Chondrocyte (in vitro differentiated cells): ENCODE measurements around the gene PTGES3. TPM values are rescaled to one million over a fixed set of nuclear protein-coding genes. Genes with fewer than 3 reads are reported as not detected.

ENCODE experiments used
- DNase-seq: peaks from one replicate; pipeline ENCODE4 v3.0.0; 2021; ENCODE audit warnings: mixed read lengths, low spot score
- H3K27ac Mint-ChIP-seq: one replicate; pipeline ENCODE4 v1.8.0; 2021; ENCODE audit warnings: mild to moderate bottlenecking, moderate library complexity, mixed read lengths; ENCODE audit not compliant: unreplicated experiment
- H3K27me3 Mint-ChIP-seq: 2 replicates; pipeline ENCODE4 v1.8.0; 2021; ENCODE audit warnings: low read depth, mixed read lengths
- H3K36me3 Mint-ChIP-seq: 2 replicates; pipeline ENCODE4 v1.8.0; 2021; ENCODE audit warnings: low read depth, mixed read lengths
- H3K4me1 Mint-ChIP-seq: 2 replicates; pipeline ENCODE4 v1.8.0; 2021; ENCODE audit warnings: low read depth, mild to moderate bottlenecking, mixed read lengths
- H3K4me3 Mint-ChIP-seq: one replicate; pipeline ENCODE4 v1.8.0; 2021; ENCODE audit warnings: mild to moderate bottlenecking, moderate library complexity, mixed read lengths; ENCODE audit not compliant: unreplicated experiment
- H3K9me3 Mint-ChIP-seq: 2 replicates; pipeline ENCODE4 v1.8.0; 2021; ENCODE audit warnings: low read depth, mixed read lengths
- CTCF ChIP-seq: fragments of 200-600 bp; sonication (generic); IDR thresholded peaks from 2 replicates; pipeline ENCODE4 v1.5.0; 2021; ENCODE audit warnings: antibody characterized with exemption, mild to moderate bottlenecking, moderate library complexity
- total RNA-seq: library from RNA; stranded (reverse); gene quantifications from 3 replicates; pipeline ENCODE4 v1.2.1, GENCODE V29; 2021

PTGES3 gene
- total RNA-seq, 1 donor from 2014 or later: 127 TPM

- peak; percentile 73 for TF ChIP-seq CTCF
- Mint-ChIP-seq H3K36me3 (peaks cover 17% of the 10 kb centered on the region), H3K4me1 (peaks cover 59% of the 10 kb centered on the region), H3K27ac (peak overlapping the region; percentile 100), H3K27me3 (no peaks in the 10 kb centered on the region), H3K4me3 (peak overlapping the region; percentile 94), H3K9me3 (no peaks in the 10 kb centered on the region)
- DNase-seq: no peak
These were observed 53.0 kb downstream of the PTGES3 start for GRCh38 chr12:56634837-56635791.

DNA sequence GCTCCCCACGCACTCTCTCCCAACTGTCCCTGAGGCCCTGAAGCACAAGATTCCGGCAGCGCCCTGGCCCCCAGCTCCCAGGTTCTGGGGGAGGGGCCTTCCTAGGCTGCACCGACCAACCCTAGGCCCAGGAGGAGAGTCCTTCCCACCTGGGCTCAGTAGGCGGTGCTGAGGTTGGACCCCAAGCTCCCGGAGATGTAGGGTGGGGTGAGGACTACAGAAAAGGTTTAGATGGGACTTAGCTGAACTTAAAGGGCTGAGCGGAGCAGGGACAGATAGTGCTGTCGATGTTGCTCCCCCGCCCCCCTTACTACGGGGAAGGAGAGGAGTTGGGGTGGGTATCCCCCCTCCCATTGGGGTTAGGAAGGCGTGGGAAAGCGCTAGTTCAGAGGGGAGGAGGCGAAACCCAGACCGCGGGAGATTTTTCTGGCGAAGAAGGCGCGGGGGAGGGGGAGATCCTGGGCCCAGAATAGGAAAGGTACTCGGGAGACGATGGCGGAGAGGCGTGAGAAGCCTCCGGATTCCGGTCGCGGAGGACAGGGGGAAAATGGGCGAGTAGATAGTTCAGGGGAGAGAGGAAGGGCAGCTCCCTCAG is 53.7 kb downstream of the PTGES3 start:
- Mint-ChIP-seq H3K9me3 (no peaks in the 10 kb centered on the region), H3K27me3 (no peaks in the 10 kb centered on the region), H3K36me3 (peaks cover 12% of the 10 kb centered on the region), H3K27ac (peak overlapping the region; percentile 91), H3K4me1 (peaks cover 59% of the 10 kb centered on the region), H3K4me3 (peak overlapping the region; percentile 94)
- no peak for TF ChIP-seq CTCF
- no peak for DNase-seq

DNA sequence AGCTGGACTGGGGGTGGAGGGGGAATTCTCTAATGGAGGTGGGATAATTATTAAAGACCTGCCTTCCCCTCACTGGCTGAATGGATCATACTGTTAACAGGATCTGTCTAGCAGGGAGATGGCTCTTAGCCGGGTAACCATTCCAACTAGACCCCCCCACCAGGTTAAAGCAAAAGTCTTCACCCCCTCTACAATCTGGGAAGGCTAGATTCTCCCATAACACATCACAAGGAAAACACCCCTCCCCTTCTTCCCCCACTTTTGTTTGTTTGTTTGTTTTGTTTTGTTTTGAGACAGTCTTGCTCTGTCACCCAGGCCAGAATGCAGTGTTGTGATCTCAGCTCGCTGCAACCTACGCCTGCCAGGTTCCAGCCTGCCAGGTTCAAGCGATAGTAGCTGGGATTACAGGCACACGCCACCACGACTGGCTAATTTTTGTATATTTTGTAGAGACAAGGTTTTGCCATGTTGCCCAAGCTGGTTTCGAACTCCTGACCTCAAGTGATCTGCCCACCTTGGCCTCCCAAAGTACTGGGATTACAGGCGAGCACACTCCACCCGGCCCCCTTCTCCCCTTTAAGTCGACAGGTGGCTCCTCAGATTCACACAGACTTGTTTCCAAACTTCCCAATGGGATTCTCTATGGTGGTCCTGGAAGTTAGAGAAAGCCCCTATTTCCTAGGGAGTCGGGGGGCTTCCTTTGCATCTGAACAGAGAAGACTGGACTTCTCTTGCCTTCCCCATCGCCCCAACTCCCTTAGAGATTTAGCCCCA is 54.4 kb downstream of the PTGES3 start:
- Mint-ChIP-seq H3K27ac (peak overlapping the region; percentile 91), H3K27me3 (no peaks in the 10 kb centered on the region), H3K36me3 (peaks cover 8% of the 10 kb centered on the region), H3K4me1 (peaks cover 66% of the 10 kb centered on the region), H3K4me3 (peak overlapping the region; percentile 94), H3K9me3 (no peaks in the 10 kb centered on the region)
- no peak for DNase-seq
- TF ChIP-seq CTCF: no peak

GRCh38 chr12:56632701-56633467 is 55.2 kb downstream of the PTGES3 start:
- no peak for DNase-seq
- no peak for TF ChIP-seq CTCF
- Mint-ChIP-seq H3K27me3 (no peaks in the 10 kb centered on the region), H3K27ac (peak overlapping the region; percentile 97), H3K36me3 (peaks cover 3% of the 10 kb centered on the region), H3K9me3 (no peaks in the 10 kb centered on the region), H3K4me1 (peaks cover 72% of the 10 kb centered on the region), H3K4me3 (peak overlapping the region; percentile 94)
